IPS-11a (cell line): ENCODE data around the gene GABRA5.

Experiments used
- H3K4me3 ChIP-seq: one replicate; pipeline ENCODE4 v1.5.1; 2013; ENCODE audit warnings: low read depth, low read length, control low read depth

GABRA5 gene

DNA sequence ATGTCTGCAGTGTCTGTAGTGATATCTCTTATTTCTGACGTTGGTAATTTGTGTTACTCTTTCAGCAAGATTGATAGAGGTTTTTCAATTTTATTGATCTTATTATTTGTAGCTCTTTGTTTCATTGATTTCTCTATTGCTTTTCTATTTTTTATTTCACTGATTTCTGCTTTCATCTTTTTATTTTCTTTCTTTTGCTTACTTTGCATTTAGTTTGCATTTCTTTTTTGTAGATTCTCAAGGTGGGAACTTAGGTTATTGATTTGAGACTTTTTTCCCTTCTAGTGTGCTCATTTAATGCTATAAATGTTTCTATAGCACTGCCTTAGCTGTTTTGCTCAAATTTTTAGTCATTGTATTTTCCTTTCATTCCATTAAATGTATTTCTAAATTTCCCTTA lies 54.6 kb downstream of the GABRA5 start:
- H3K4me3 ChIP-seq: no peak overlapping the region

DNA sequence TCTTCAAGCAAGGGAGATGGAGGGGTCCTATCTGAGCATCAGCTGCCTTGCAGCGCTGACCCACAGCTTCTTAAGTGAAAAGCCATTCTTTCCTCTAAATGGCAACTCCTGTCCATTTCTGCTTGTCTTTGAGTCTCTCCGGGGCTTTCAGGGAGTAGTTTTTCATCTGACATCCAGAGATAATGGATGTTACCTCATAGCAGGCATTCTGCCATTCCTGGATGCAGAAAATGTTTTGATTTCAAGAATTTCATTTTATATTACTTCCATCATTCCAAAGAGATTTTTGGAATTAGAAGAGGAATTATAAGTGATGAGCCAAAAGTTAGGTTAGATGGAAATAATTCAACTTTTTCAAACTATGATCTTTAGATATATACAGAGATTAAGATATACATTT lies 59.2 kb downstream of the GABRA5 start:
- no peak overlapping the region for H3K4me3 ChIP-seq

GRCh38 chr15:26928051-26928450 lies 61.2 kb downstream of the GABRA5 start:
- no peak overlapping the region for H3K4me3 ChIP-seq

GRCh38 chr15:26929588-26929987 lies 62.7 kb downstream of the GABRA5 start:
- H3K4me3 ChIP-seq: no peak overlapping the region

GRCh38 chr15:26934848-26935247 lies 68.0 kb downstream of the GABRA5 start:
- H3K4me3 ChIP-seq: no peak overlapping the region

DNA sequence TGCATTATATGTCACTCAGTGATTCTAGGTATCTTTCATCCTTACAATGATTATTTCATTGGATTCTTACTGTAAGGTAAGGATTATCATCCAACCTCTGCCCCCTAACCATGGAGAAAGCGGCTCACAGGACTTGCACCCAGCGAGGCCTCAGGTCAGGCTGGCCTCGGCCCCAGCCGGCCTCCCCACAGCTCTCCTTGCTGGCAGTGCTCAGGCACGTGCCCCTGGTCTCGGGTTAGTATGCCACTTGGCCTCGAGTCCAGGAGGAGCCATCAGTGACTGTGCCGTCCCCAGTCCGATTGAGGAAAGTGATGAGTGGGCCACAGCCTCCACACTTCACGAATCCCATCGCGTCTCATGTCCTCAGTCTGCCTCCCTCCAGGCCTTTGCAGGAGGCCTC lies 68.5 kb downstream of the GABRA5 start:
- no peak overlapping the region for H3K4me3 ChIP-seq

- H3K4me3 ChIP-seq: no peak overlapping the region
Measured at GRCh38 chr15:26936502-26936901, 69.6 kb downstream of the GABRA5 start.

- H3K4me3 ChIP-seq: no peak overlapping the region
Measured at GRCh38 chr15:26937134-26937533, 70.3 kb downstream of the GABRA5 start.

DNA sequence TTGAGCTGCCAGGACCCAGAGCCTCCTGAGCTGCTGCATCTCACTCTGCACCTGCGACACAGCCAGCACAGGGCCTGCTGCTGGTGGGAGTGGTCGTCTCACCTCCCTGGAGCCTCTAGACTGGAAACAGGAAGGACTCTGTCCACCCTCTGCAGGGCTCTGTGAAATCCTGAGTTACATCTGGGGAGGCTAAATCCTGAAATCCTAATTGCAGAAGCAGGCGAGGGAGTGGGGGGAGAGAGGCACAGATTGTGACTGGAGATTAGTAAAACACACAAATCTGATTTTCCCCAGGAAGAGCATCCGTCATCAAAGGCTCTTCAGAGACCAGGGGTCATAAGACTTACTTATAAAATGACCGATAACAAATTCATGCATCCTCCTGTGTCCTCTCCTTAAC lies 72.5 kb downstream of the GABRA5 start:
- no peak overlapping the region for H3K4me3 ChIP-seq

- H3K4me3 ChIP-seq: no peak overlapping the region
Measured at GRCh38 chr15:26941489-26941888, 74.6 kb downstream of the GABRA5 start.

GRCh38 chr15:26943866-26944265 lies 77.0 kb downstream of the GABRA5 start:
- no peak overlapping the region for H3K4me3 ChIP-seq

DNA sequence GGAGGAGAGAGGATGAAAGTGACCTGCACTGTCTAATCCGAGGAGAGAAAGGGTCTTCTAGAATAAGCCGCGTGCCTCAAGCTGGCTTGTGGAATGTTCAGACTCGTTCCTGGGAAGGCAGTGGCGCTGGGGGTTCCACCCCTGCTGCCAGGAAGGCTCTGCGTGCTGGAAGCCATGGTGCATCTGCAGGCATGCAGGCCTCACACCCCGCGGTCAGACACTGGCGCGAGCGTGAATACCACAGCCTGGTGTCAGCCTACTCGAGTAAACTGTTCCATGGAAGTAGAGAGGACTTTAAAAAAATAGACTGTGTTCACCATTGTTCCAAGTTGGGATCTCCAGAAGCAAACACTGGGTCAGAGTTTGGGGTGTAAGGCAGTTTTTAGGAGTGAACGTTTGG lies 78.2 kb downstream of the GABRA5 start:
- H3K4me3 ChIP-seq: no peak overlapping the region

DNA sequence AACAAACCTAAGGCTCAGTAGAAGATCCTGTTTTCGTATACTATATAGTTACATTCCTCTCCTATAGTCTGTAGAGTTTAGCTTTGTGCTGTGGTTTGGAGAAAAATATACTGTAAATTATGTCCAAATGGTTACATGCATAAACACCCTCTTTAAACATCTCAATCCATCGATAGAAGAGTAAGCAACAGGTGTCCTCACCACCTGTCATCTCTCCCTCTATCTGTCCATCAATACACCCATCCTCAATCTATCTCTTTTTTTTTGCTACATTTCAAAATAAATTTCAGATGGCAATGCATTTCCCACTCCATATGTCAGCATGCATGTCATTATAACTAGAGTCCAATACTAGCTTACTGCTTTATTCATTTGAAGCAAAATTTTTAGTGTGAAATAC lies 83.1 kb downstream of the GABRA5 start:
- no peak overlapping the region for H3K4me3 ChIP-seq

DNA sequence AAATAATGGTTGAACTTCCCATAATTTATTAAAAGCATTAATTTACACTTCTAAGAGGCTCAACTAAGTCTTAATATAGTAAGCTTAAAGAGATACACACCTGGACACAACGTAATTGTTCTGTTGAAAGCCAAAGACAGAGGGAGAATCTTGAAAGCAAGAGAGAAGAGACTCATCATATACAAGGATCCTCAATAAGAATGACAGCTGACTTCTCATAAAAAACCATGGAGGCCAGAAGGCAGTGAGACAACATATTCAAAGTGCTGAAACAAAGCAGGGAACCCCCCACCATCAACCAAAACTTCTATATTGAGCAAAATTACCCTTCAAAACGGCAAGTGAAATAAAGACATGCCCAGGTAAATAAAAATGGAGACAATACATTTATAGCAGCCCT lies 87.5 kb downstream of the GABRA5 start:
- H3K4me3 ChIP-seq: no peak overlapping the region

DNA sequence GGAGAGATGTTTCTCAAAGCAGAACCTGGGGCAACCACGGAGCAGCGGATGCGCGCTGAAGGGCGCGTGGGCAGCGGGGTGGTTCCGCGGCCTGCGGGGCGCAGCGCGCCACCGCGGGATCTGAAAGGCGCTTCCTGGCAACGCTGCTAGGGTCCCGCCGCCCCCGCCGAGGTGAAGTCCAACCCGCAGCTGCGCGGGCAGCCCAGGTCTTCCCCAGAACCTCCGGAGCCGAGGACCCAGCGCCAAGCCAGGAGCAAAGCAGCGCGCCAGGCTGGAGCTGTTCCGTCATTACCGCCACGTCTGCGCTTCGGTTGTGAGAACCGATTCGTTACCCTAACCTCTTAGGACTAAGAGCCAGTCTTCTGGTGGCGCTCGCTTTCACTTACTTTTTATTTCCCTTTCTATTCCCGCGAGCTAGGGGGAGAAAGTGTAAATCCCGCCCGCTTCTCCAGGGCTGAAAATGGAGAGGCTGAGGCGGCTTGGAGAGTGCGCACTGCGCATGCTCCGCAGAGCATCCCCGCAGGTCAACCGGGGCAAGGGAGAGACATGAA lies 100.9 kb downstream of the GABRA5 start:
- H3K4me3 ChIP-seq: peak overlapping the region; percentile 68

DNA sequence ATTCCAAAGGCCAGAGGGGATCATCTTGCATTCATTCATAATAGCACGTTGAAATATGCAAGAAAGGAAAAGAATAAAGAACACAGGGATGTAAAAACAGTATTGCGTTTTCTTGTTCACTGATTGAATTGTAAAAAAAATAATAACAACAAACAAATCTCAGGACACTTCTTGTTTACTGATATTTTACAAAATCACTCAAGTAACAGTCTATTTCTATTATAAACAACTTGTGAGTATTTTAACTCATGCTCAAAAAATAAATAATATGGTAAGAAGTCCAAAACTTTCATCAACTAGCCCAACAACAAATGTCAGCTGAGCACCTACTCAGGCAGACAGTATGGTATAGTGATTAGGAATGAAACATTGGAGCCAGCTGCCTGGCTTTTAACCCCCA lies 101.9 kb downstream of the GABRA5 start:
- H3K4me3 ChIP-seq: no peak overlapping the region

DNA sequence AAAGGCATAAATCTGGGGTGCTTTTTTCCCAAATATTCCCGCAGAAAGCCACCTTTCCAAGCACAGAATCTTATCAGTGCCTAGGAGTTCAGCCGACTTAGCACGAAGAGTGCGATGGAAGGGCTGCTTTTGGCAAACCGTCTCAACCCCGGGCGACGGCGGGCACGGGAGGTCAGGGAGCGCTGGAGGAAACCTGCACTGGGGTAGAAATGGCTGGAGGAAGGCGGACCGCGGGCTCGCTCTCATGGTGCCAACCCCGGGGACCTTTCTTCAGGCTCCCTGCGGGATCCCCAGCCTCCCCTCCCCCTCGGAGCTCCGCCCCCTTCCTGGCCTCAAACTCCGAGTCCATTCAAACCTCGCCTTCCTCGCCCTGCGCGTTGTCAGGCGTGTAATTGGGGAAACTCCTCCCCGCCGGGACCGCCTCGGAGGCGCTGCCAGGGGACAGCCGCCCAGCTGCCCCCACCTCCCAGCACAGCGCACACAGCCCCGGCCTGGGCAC lies 103.9 kb downstream of the GABRA5 start, which contains the start of gene GABRG3:
GABRG3 (plus strand) TSS at position 470 of the 499 bp plus-strand sequence.
- H3K4me3 ChIP-seq: peak within 1 kb of the TSS; percentile 33

- peak overlapping the region; percentile 33 for H3K4me3 ChIP-seq
Measured at GRCh38 chr15:26971271-26972018, 104.6 kb downstream of the GABRA5 start.

- H3K4me3 ChIP-seq: no peak overlapping the region
Measured at GRCh38 chr15:26972636-26973035, 105.8 kb downstream of the GABRA5 start.

- H3K4me3 ChIP-seq: no peak overlapping the region
Measured at GRCh38 chr15:26974120-26974780, 107.4 kb downstream of the GABRA5 start.

DNA sequence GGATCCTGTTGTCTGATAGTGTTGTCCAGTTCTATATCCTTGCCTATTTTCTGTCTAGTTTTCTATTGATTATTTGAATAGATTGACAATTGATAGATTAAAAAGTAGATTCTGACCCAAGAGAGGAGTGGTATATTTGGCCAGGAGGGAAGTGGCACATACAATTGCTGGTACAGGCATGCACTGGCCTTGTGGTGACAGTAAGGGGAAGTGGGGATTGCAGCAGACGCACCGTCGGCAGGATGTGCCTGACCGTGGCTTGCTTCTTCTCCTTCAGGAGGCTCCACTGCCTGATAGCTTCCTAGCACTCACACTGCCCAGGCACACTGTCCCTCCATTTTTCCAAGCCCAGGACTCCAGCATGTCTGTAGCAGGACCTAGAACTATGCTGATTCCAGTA lies 114.6 kb downstream of the GABRA5 start:
- no peak overlapping the region for H3K4me3 ChIP-seq

DNA sequence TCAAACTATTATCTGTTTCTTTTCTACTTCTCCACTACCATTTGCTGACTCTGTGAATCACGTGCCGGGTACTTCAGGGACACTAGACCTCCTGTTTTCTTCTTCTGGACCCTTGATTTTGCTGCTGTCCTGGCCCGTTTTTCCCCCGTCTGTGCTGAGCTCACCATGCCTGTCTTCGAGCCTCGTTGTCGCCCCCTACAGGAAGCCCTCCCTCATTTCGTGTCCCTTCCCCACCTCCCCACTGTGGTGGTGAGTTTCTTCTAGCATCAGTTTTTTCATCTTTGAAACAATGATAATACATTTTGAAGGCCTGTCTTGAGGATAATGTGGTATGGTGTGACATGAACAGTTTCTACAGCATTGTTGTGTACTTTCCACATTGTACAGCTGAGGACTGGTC lies 117.0 kb downstream of the GABRA5 start:
- no peak overlapping the region for H3K4me3 ChIP-seq
